IMR-90 (cell line): ENCODE measurements around the gene AGPAT3.

Source experiments
- CTCF ChIP-seq: conservative IDR thresholded peaks from 2 replicates; pipeline ENCODE4 v1.5.1; 2012; ENCODE audit warnings: mild to moderate bottlenecking, low read depth, low read length, improper control_type of control experiment
- SMC3 ChIP-seq: fragments of 150-350 bp; IDR thresholded peaks from 2 replicates; pipeline ENCODE4 v1.6.1; 2016; ENCODE audit warnings: low read depth, mild to moderate bottlenecking, antibody characterized with exemption, low read length, moderate library complexity
- USF2 ChIP-seq: fragments of 150-350 bp; IDR thresholded peaks from 2 replicates; pipeline ENCODE4 v1.6.1; 2017; ENCODE audit warnings: mild to moderate bottlenecking, antibody characterized with exemption, low read length, low read depth

- TF ChIP-seq USF2 = no peak
- TF ChIP-seq SMC3 = no peak
- no peak for TF ChIP-seq CTCF
Measured at GRCh38 chr21:43933199-43933598, 68.2 kb downstream of the AGPAT3 start.
